Caco-2 (cell line): ENCODE measurements around the gene ERICH2. TPM values are rescaled to one million over a fixed set of nuclear protein-coding genes. Genes with fewer than 3 reads are reported as not detected.

Experiments used
- BruUV-seq: library from RNA; stranded (reverse); fragments of 400-500 nt; replicated peaks from 2 replicates; lab custom pipeline; 2021; lab: Mats Ljungman, UMichigan
- CTCF ChIA-PET: fragments of 300-600 bp; sonication (Branson Sonifier 250); formaldehyde crosslinking; loops from one replicate; lab custom pipeline; 2022; ENCODE audit warnings: antibody characterized with exemption; lab: Charles Lee
- POLR2A ChIA-PET: fragments of 300-600 bp; sonication (Branson Sonifier 250); formaldehyde crosslinking; loops from one replicate; lab custom pipeline; 2022; ENCODE audit warnings: antibody characterized with exemption; lab: Charles Lee
- DNase-seq, 2 experiments: peaks; one replicate each; pipeline versions ENCODE4 v3.0.0 to v3.0.0-alpha.2; 2020 to 2022
- H3K27me3 ChIP-seq: replicated peaks from 2 replicates; pipeline ENCODE4 v1.6.0; 2011; ENCODE audit warnings: low read length; ENCODE audit not compliant: control insufficient read depth, insufficient read depth
- H3K36me3 ChIP-seq: 2 replicates; pipeline ENCODE4 v1.5.1; 2011; ENCODE audit warnings: low read length; ENCODE audit not compliant: control insufficient read depth, insufficient read depth
- H3K4me1 ChIP-seq: fragments of 250-450 bp; sonication (Bioruptor Pico); 2 replicates; pipeline ENCODE4 v1.5.1; 2020; ENCODE audit warnings: mild to moderate bottlenecking
- H3K4me3 ChIP-seq: 2 replicates; pipeline ENCODE4 v1.5.1; 2011; ENCODE audit warnings: low read depth, mild to moderate bottlenecking, control low read depth, low read length
- H3K9me3 ChIP-seq: fragments of 250-450 bp; sonication (Bioruptor Pico); 2 replicates; pipeline ENCODE4 v1.5.1; 2020; ENCODE audit warnings: mild to moderate bottlenecking, moderate library complexity
- H3K27ac Mint-ChIP-seq: one replicate; pipeline ENCODE4 v1.8.0; 2022; ENCODE audit warnings: mixed read lengths; ENCODE audit not compliant: unreplicated experiment
- H3K27me3 Mint-ChIP-seq: one replicate; pipeline ENCODE4 v1.8.0; 2022; ENCODE audit warnings: mixed read lengths; ENCODE audit not compliant: insufficient read depth, unreplicated experiment
- H3K36me3 Mint-ChIP-seq: one replicate; pipeline ENCODE4 v1.8.0; 2022; ENCODE audit warnings: mild to moderate bottlenecking, mixed read lengths; ENCODE audit not compliant: insufficient read depth, unreplicated experiment
- H3K4me1 Mint-ChIP-seq: one replicate; pipeline ENCODE4 v1.8.0; 2022; ENCODE audit warnings: low read depth, mixed read lengths; ENCODE audit not compliant: unreplicated experiment
- H3K4me3 Mint-ChIP-seq: one replicate; pipeline ENCODE4 v1.8.0; 2022; ENCODE audit warnings: mild to moderate bottlenecking, moderate library complexity, mixed read lengths; ENCODE audit not compliant: unreplicated experiment
- H3K9me3 Mint-ChIP-seq: one replicate; pipeline ENCODE4 v1.8.0; 2022; ENCODE audit warnings: mixed read lengths; ENCODE audit not compliant: unreplicated experiment
- CTCF ChIP-seq, 2 experiments: fragments of 200-600 bp in 1 of 2; IDR thresholded peaks; 1 replicate in 1 of 2; 2 replicates in 1 of 2; pipeline versions ENCODE4 v1.5.1 to v1.8.0; 2011 to 2022; ENCODE audit warnings: antibody characterized with exemption in 1 of 2, control low read depth in 1 of 2, inconsistent platforms in 1 of 2, low read depth in 1 of 2, low read length in 1 of 2, mild to moderate bottlenecking in 1 of 2, moderate library complexity in 1 of 2; ENCODE audit not compliant: insufficient read depth in 1 of 2, severe bottlenecking in 1 of 2, unreplicated experiment in 1 of 2
- intact Hi-C: fragments of 100-400 bp; cut with micrococcal nuclease; formaldehyde crosslinking; loops from one replicate; pipeline ENCODE4 v1.10.0; 2022; ENCODE audit not compliant: unreplicated experiment
- total RNA-seq: library from RNA; stranded (reverse); gene quantifications from 2 replicates; pipeline ENCODE4 v1.2.3, GENCODE V29; 2022

ERICH2 gene
- total RNA-seq, 1 experiment from 2014 or later, result 3.1 TPM

GRCh38 chr2:170742000-170742399 lies 28.2 kb upstream of the ERICH2 start:
- H3K36me3 ChIP-seq, result no peaks in the 10 kb centered on the region

GRCh38 chr2:170742896-170743529 lies 27.2 kb upstream of the ERICH2 start:
- TF ChIP-seq CTCF (IDR thresholded peaks at IDR 0.05; ENCODE audit: insufficient read depth in 1 of 2, low read depth in 1 of 2, low read length in 1 of 2, severe bottlenecking in 1 of 2, unreplicated experiment in 1 of 2), result no peak
- no peaks in the 10 kb centered on the region for H3K27me3 ChIP-seq
- TSS peak; percentile 59 for BruUV-seq
- H3K4me1 Mint-ChIP-seq, result peaks cover 20% of the 10 kb centered on the region
- no peak overlapping the region for H3K4me3 ChIP-seq
- H3K36me3 ChIP-seq, result no peaks in the 10 kb centered on the region
- H3K27me3 Mint-ChIP-seq, result no peaks in the 10 kb centered on the region
- DNase-seq, result no peak
- no peak overlapping the region for H3K27ac Mint-ChIP-seq
- ChIA-PET CTCF (no interaction called here), POLR2A (no interaction called here)
- H3K4me1 ChIP-seq, result peaks cover 27% of the 10 kb centered on the region
- H3K9me3 ChIP-seq, result no peaks in the 10 kb centered on the region
- H3K4me3 Mint-ChIP-seq, result no peak overlapping the region
- no peaks in the 10 kb centered on the region for H3K36me3 Mint-ChIP-seq
- intact Hi-C loops, result no loop called here
- no peaks in the 10 kb centered on the region for H3K9me3 Mint-ChIP-seq

More at GRCh38 chr2:170742000-170742399, 28.2 kb upstream of the ERICH2 start:
- ChIA-PET CTCF (no interaction called here), POLR2A (no interaction called here)
- intact Hi-C loops, result no loop called here
- H3K9me3 ChIP-seq, result no peaks in the 10 kb centered on the region
- no TSS peak for BruUV-seq
- DNase-seq, result no peak
- Mint-ChIP-seq H3K36me3 (peaks cover 2% of the 10 kb centered on the region), H3K9me3 (peaks cover 6% of the 10 kb centered on the region), H3K27ac (no peak overlapping the region), H3K4me3 (no peak overlapping the region), H3K27me3 (no peaks in the 10 kb centered on the region), H3K4me1 (peaks cover 14% of the 10 kb centered on the region)
- TF ChIP-seq CTCF (IDR thresholded peaks at IDR 0.05; ENCODE audit: insufficient read depth in 1 of 2, low read depth in 1 of 2, low read length in 1 of 2, severe bottlenecking in 1 of 2, unreplicated experiment in 1 of 2), result no peak
- peaks cover 27% of the 10 kb centered on the region for H3K4me1 ChIP-seq
- no peaks in the 10 kb centered on the region for H3K27me3 ChIP-seq
- H3K4me3 ChIP-seq, result no peak overlapping the region

- Mint-ChIP-seq H3K4me3 (peak overlapping the region; percentile 53), H3K27ac (peak overlapping the region; percentile 46), H3K4me1 (peaks cover 18% of the 10 kb centered on the region), H3K27me3 (no peaks in the 10 kb centered on the region), H3K36me3 (no peaks in the 10 kb centered on the region), H3K9me3 (no peaks in the 10 kb centered on the region)
- no TSS peak for BruUV-seq
- Histone ChIP-seq H3K4me1 (peaks cover 26% of the 10 kb centered on the region), H3K36me3 (no peaks in the 10 kb centered on the region), H3K9me3 (no peaks in the 10 kb centered on the region), H3K4me3 (0 out of 2 replicates have a peak overlapping the region, but pooled peaks have one; percentile 6), H3K27me3 (no peaks in the 10 kb centered on the region)
- no peak for TF ChIP-seq CTCF (IDR thresholded peaks at IDR 0.05; ENCODE audit: insufficient read depth in 1 of 2, low read depth in 1 of 2, low read length in 1 of 2, severe bottlenecking in 1 of 2, unreplicated experiment in 1 of 2)
- intact Hi-C loops, result loop anchor here (2.0 kb wide), 1 partner anchor 21 kb away; no protein-coding TSS in a partner anchor
- CTCF ChIA-PET, result interaction anchor here (1.0 kb wide), 1 partner anchor 419 kb away, joined by 3 read pairs; no protein-coding TSS in a partner anchor
- peak; percentile 23 to 51 for DNase-seq
- POLR2A ChIA-PET, result interaction anchor here (1.0 kb wide), 1 partner anchor 27 kb away, joined by 8 read pairs; the partner anchor contains the start of gene ERICH2
These were observed 26.5 kb upstream of the ERICH2 start for GRCh38 chr2:170743530-170744239.
